ENCODE measurements around the gene NTN4. TPM values are rescaled to one million over a fixed set of nuclear protein-coding genes. Genes with fewer than 3 reads are reported as not detected.
A peak's percentile ranks its signal among the peaks of the same experiment; 100 is the strongest.

The NTN4 gene
- total and polyA plus RNA-seq, 8 donors = 14.6 to 63.9 (median 21.1) TPM

DNA sequence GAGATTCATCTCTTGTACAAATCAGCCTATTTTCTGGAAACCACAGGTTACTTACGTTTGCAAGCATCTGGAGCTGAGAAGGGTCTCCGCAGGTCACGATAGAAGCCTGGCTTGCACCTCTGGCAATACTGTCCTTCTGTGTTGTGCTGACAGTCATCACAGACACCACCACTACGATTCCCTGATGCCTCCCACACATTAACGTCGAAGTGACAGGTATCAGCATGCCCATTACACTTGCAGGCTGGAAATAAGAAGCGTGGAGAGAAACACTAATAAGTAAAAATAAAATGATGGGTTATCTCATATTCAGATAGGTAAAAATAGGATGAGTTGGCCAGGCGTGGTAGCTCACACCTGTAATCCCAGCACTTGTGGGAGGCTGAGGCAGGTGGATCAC lies 80.2 kb downstream of the NTN4 start:
- H3K27me3 ChIP-seq = no peaks in the 10 kb centered on the region
- H3K36me3 ChIP-seq = peaks cover 0 to 33% (median 5%) of the 10 kb centered on the region in 3 donors
- DNase-seq (no peak), FAIRE-seq (no peak), ATAC-seq (no peak)
- no peak overlapping the region for H3K4me3 ChIP-seq
- H3K9me3 ChIP-seq = no peaks in the 10 kb centered on the region
- no peaks in the 10 kb centered on the region for H3K4me1 ChIP-seq
- no peak overlapping the region for H3K27ac ChIP-seq
- 95 to 96% methylated on average over 8 of the region's 8 CpGs for WGBS, 2 donors
- TF ChIP-seq, protein P1, sequence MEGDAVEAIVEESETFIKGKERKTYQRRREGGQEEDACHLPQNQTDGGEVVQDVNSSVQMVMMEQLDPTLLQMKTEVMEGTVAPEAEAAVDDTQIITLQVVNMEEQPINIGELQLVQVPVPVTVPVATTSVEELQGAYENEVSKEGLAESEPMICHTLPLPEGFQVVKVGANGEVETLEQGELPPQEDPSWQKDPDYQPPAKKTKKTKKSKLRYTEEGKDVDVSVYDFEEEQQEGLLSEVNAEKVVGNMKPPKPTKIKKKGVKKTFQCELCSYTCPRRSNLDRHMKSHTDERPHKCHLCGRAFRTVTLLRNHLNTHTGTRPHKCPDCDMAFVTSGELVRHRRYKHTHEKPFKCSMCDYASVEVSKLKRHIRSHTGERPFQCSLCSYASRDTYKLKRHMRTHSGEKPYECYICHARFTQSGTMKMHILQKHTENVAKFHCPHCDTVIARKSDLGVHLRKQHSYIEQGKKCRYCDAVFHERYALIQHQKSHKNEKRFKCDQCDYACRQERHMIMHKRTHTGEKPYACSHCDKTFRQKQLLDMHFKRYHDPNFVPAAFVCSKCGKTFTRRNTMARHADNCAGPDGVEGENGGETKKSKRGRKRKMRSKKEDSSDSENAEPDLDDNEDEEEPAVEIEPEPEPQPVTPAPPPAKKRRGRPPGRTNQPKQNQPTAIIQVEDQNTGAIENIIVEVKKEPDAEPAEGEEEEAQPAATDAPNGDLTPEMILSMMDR (IDR thresholded peaks at IDR 0.05) = no peak
- intact Hi-C loops (cut with DNase I) = no loop called here

GRCh38 chr12:95709152-95709551 lies 81.4 kb downstream of the NTN4 start:
- TF ChIP-seq, protein P1 (IDR thresholded peaks at IDR 0.05) = no peak
- no peaks in the 10 kb centered on the region for H3K27me3 ChIP-seq
- ATAC-seq = no peak
- FAIRE-seq = no peak
- no peak overlapping the region for H3K27ac ChIP-seq
- no peak for DNase-seq
- H3K4me1 ChIP-seq = no peaks in the 10 kb centered on the region
- peaks cover 0 to 33% (median 5%) of the 10 kb centered on the region in 3 donors for H3K36me3 ChIP-seq
- no peak overlapping the region for H3K4me3 ChIP-seq
- WGBS, 2 donors = 52 to 91% methylated on average over 2 of the region's 2 CpGs
- H3K9me3 ChIP-seq = no peaks in the 10 kb centered on the region
- intact Hi-C loops (cut with DNase I) = no loop called here

DNA sequence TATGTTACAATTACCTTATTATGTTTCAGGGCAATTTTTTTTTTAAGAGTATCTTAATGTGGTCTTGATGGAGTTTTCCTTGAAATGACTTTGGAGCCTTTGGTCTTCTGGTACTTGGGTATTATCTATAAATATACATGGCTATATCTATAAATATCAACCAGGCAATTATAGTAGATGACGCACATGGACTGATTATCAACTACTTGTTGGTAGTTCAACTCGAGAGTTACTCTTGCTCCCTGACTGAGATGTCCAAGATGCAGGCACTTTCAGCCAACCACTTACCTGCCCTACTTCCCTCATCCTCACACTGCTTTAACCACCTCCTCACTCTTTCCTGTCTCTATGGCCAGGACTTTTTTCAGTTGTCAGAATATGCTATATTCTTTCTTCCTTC lies 85.4 kb downstream of the NTN4 start:
- intact Hi-C loops (cut with DNase I) = no loop called here
- no peak for FAIRE-seq
- ATAC-seq = no peak
- TF ChIP-seq, protein P1 (IDR thresholded peaks at IDR 0.05) = no peak
- no peaks in the 10 kb centered on the region for H3K9me3 ChIP-seq
- DNase-seq = no peak
- 54 to 57% methylated on average over 2 of the region's 2 CpGs for WGBS, 2 donors
- H3K4me3 ChIP-seq = no peak overlapping the region
- H3K27ac ChIP-seq = no peak overlapping the region
- no peaks in the 10 kb centered on the region for H3K27me3 ChIP-seq
- H3K4me1 ChIP-seq = no peaks in the 10 kb centered on the region
- peaks cover 0 to 20% (median 4%) of the 10 kb centered on the region in 3 donors for H3K36me3 ChIP-seq

DNA sequence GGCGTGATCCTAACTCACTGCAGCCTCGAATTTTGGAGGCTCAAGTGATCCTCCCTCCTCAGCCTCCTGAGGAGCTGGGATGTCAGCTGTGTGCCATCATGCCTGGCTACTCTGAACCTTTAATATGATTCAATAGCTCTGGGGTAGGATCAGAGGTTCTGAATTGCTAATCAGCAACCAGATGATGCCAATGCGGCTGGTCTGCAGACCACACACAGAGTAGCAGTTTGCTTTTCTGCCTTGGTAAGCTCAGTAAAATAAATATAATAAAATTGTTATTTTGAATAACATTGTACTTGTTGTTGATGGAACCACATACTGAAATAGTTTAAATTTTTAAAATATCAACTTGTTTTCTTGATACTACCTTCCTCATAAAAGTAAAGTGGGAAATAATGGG lies 86.6 kb downstream of the NTN4 start:
- WGBS, 2 donors = 88 to 92% methylated on average over 3 of the region's 3 CpGs
- H3K27ac ChIP-seq = no peak overlapping the region
- DNase-seq = no peak
- ATAC-seq = no peak
- no peaks in the 10 kb centered on the region for H3K9me3 ChIP-seq
- TF ChIP-seq, protein P1 (IDR thresholded peaks at IDR 0.05) = no peak
- peaks cover 0 to 6% (median 0%) of the 10 kb centered on the region in 3 donors for H3K4me1 ChIP-seq
- FAIRE-seq = no peak
- H3K27me3 ChIP-seq = no peaks in the 10 kb centered on the region
- intact Hi-C loops (cut with DNase I) = no loop called here
- no peak overlapping the region for H3K4me3 ChIP-seq
- peaks cover 0 to 8% (median 0%) of the 10 kb centered on the region in 3 donors for H3K36me3 ChIP-seq

DNA sequence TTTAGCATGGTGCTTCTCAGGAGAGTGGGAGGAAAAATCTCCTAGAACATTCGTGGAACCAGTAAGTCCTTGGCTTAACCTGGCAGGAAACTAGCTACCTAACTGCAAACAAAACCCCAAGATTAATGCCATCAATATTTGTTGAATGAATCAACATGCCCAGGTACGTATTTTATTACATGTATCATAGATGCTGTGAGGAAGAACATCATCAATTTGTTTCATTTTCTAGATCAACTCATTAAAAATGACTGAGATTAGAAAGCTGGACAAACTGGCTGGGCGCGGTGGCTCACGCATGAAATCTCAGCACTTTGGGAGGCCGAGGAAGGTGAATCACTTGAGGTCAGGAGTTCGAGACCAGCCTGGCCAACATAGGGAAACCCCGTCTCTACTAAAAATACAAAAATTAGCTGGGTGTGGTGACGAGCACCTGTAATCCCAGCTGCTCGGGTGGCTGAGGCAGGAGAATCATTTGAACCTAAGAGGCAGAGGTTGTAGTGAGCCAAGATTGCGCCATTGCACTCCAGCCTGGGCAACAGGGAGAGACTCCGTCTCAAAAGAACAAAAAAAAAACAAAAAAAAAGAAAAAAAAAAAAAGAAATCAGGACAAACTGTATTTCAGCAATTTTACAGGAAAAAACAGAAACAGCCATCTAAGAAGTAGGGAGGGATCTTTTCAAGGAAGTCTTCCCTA lies 88.7 kb downstream of the NTN4 start:
- TF ChIP-seq, protein P1 (IDR thresholded peaks at IDR 0.05) = no peak
- no peak for FAIRE-seq
- ATAC-seq = peak; percentile 52 to 61 (median 56)
- intact Hi-C loops (cut with DNase I) = no loop called here
- Histone ChIP-seq H3K4me3 (no peak overlapping the region), H3K36me3 (no peaks in the 10 kb centered on the region), H3K27ac (peak overlapping the region in 1 of 4 donors; percentile 34), H3K27me3 (no peaks in the 10 kb centered on the region), H3K4me1 (peaks cover 0 to 10% (median 6%) of the 10 kb centered on the region in 3 donors), H3K9me3 (no peaks in the 10 kb centered on the region)
- DNase-seq = no peak
- WGBS, 2 donors = 72 to 81% methylated on average over 12 of the region's 12 CpGs

Data from pancreas (tissue), 10 donors.